Peyer's patch (tissue), 4 donors: Measurements from ENCODE around the gene TMEM117. TPM values are rescaled to one million over a fixed set of nuclear protein-coding genes. Genes with fewer than 3 reads are reported as not detected.
"Not testable (repeated sequence)": the region's sequence is repeated elsewhere in the genome, so short reads cannot be mapped to it uniquely, and the experiment has no call there.

ENCODE experiments used
- DNase-seq, 3 donors: peaks; one replicate each; pipeline ENCODE4 v3.0.0-alpha.2; 2017 to 2019
- H3K27ac ChIP-seq, 4 donors: fragments of 200-600 bp; sonication (generic); one replicate each; pipeline ENCODE4 v1.5.1; 2016 to 2019
- H3K27me3 ChIP-seq, 2 donors: fragments of 200-600 bp; sonication (generic); one replicate each; pipeline ENCODE4 v1.5.1; 2019
- H3K36me3 ChIP-seq, 3 donors: fragments of 200-600 bp; sonication (generic); one replicate each; pipeline ENCODE4 v1.5.1; 2016 to 2019
- H3K4me1 ChIP-seq, 4 donors: fragments of 200-600 bp; sonication (generic); one replicate each; pipeline ENCODE4 v1.5.1; 2016 to 2019
- H3K4me3 ChIP-seq, 4 donors: fragments of 200-600 bp; sonication (generic); 1 replicate in 3 of 4; 2 replicates in 1 of 4; pipeline ENCODE4 v1.5.1; 2016 to 2019; ENCODE audit warnings: mild to moderate bottlenecking in 1 of 4
- H3K9me3 ChIP-seq, 4 donors: fragments of 200-600 bp; sonication (generic); one replicate each; pipeline ENCODE4 v1.5.1; 2016 to 2019; ENCODE audit warnings: mild to moderate bottlenecking in 1 of 4
- CTCF ChIP-seq, 6 experiments: fragments of 450-650 bp in 4 of 6; fragments of 200-600 bp in 2 of 6; sonication (generic) in 1 of 6; IDR thresholded peaks; one replicate each; pipeline ENCODE4 v1.5.1; 2017 to 2019; ENCODE audit warnings: antibody characterized with exemption in 6 of 6, mild to moderate bottlenecking in 3 of 6, moderate library complexity in 1 of 6
- POLR2A ChIP-seq, 2 donors: fragments of 450-650 bp; IDR thresholded peaks; one replicate each; pipeline ENCODE4 v1.5.1; 2017; ENCODE audit warnings: antibody characterized with exemption in 2 of 2, mild to moderate bottlenecking in 2 of 2, moderate library complexity in 2 of 2
- total RNA-seq, 4 donors: library from RNA; depleted of rRNA; stranded (reverse); fragments of >200 nt; gene quantifications; one replicate each; pipeline ENCODE4 v1.1.0, GENCODE V29; 2016

TMEM117 gene
- total RNA-seq, 4 donors from 2014 or later: 10.7 to 60.1 (median 51.9) TPM

GRCh38 chr12:44019118-44019517, 183.2 kb downstream of the TMEM117 start:
- H3K27me3 ChIP-seq: no peaks in the 10 kb centered on the region
- H3K9me3 ChIP-seq: no peaks in the 10 kb centered on the region
- DNase-seq: no peak

GRCh38 chr12:44020555-44020954, 184.7 kb downstream of the TMEM117 start:
- Histone ChIP-seq H3K27ac (no peak overlapping the region), H3K4me1 (no peaks in the 10 kb centered on the region), H3K9me3 (no peaks in the 10 kb centered on the region), H3K36me3 (no peaks in the 10 kb centered on the region), H3K4me3 (no peak overlapping the region), H3K27me3 (no peaks in the 10 kb centered on the region)
- TF ChIP-seq POLR2A (IDR thresholded peaks at IDR 0.05): no peak
- TF ChIP-seq CTCF (IDR thresholded peaks at IDR 0.05): no peak
- no peak for DNase-seq

More at GRCh38 chr12:44019118-44019517, 183.2 kb downstream of the TMEM117 start:
- no peak overlapping the region for H3K27ac ChIP-seq
- H3K36me3 ChIP-seq: no peaks in the 10 kb centered on the region
- H3K4me1 ChIP-seq: no peaks in the 10 kb centered on the region
- no peak overlapping the region for H3K4me3 ChIP-seq
- no peak for TF ChIP-seq CTCF (IDR thresholded peaks at IDR 0.05)
- no peak for TF ChIP-seq POLR2A (IDR thresholded peaks at IDR 0.05)

- no peaks in the 10 kb centered on the region for H3K36me3 ChIP-seq
- no peak overlapping the region for H3K4me3 ChIP-seq
- H3K27me3 ChIP-seq: no peaks in the 10 kb centered on the region
Measured at GRCh38 chr12:44021471-44021971, 185.6 kb downstream of the TMEM117 start.

GRCh38 chr12:44025499-44025898, 189.6 kb downstream of the TMEM117 start:
- no peaks in the 10 kb centered on the region for H3K36me3 ChIP-seq
- H3K27me3 ChIP-seq: no peaks in the 10 kb centered on the region
- no peaks in the 10 kb centered on the region for H3K9me3 ChIP-seq
- no peak overlapping the region for H3K27ac ChIP-seq
- no peak for DNase-seq
- no peaks in the 10 kb centered on the region for H3K4me1 ChIP-seq
- TF ChIP-seq CTCF (IDR thresholded peaks at IDR 0.05) (no peak), POLR2A (IDR thresholded peaks at IDR 0.05) (no peak)
- H3K4me3 ChIP-seq: no peak overlapping the region

More at GRCh38 chr12:44021471-44021971, 185.6 kb downstream of the TMEM117 start:
- no peaks in the 10 kb centered on the region for H3K9me3 ChIP-seq
- no peak for TF ChIP-seq CTCF (IDR thresholded peaks at IDR 0.05)
- no peak for TF ChIP-seq POLR2A (IDR thresholded peaks at IDR 0.05)
- DNase-seq: no peak
- no peaks in the 10 kb centered on the region for H3K4me1 ChIP-seq
- H3K27ac ChIP-seq: no peak overlapping the region

- Histone ChIP-seq H3K4me3 (no peak overlapping the region), H3K36me3 (no peaks in the 10 kb centered on the region), H3K4me1 (no peaks in the 10 kb centered on the region), H3K9me3 (no peaks in the 10 kb centered on the region), H3K27ac (no peak overlapping the region), H3K27me3 (no peaks in the 10 kb centered on the region)
- no peak for DNase-seq
- TF ChIP-seq POLR2A (IDR thresholded peaks at IDR 0.05) (no peak), CTCF (IDR thresholded peaks at IDR 0.05) (no peak)
Measured at GRCh38 chr12:44026046-44026445, 190.2 kb downstream of the TMEM117 start.

GRCh38 chr12:44026926-44027325, 191.0 kb downstream of the TMEM117 start:
- not testable (repeated sequence) for H3K4me1 ChIP-seq, H3K9me3 ChIP-seq, H3K27ac ChIP-seq, H3K36me3 ChIP-seq, DNase-seq, H3K27me3 ChIP-seq, H3K4me3 ChIP-seq
